Sigmoid colon (tissue), 7 donors: ENCODE measurements around the gene HABP2. TPM values are rescaled to one million over a fixed set of nuclear protein-coding genes. Genes with fewer than 3 reads are reported as not detected.

ENCODE experiments used
- DNase-seq: peaks from one replicate; pipeline ENCODE4 v3.0.0-alpha.2; 2019
- H3K27ac ChIP-seq, 4 donors: fragments of 200-600 bp; sonication (generic); one replicate each; pipeline ENCODE4 v1.5.1; 2016 to 2019; ENCODE audit warnings: mild to moderate bottlenecking in 1 of 4
- H3K27me3 ChIP-seq, 3 donors: fragments of 200-600 bp; sonication (generic); one replicate each; pipeline ENCODE4 v1.5.1; 2019; ENCODE audit warnings: mild to moderate bottlenecking in 1 of 3
- H3K36me3 ChIP-seq, 4 donors: fragments of 200-600 bp; sonication (generic); one replicate each; pipeline ENCODE4 v1.5.1; 2016 to 2019
- H3K4me1 ChIP-seq, 4 donors: fragments of 200-600 bp; sonication (generic); one replicate each; pipeline ENCODE4 v1.5.1; 2017 to 2019
- H3K4me3 ChIP-seq, 4 donors: fragments of 200-600 bp; sonication (generic); one replicate each; pipeline ENCODE4 v1.5.1; 2017 to 2019; ENCODE audit warnings: mild to moderate bottlenecking in 2 of 4, moderate library complexity in 1 of 4
- H3K9me3 ChIP-seq, 4 donors: fragments of 200-600 bp in 3 of 4; sonication (generic) in 3 of 4; one replicate each; pipeline versions ENCODE4 v1.5.1 to v1.6.1; 2013 to 2019
- EP300 ChIP-seq, 4 donors: sonication (generic); formaldehyde crosslinking; IDR thresholded peaks; one replicate each; pipeline ENCODE4 v1.6.1; 2017; ENCODE audit warnings: antibody characterized with exemption in 4 of 4
- POLR2A ChIP-seq, 2 donors: fragments of 450-650 bp; IDR thresholded peaks; one replicate each; pipeline ENCODE4 v1.6.1; 2016; ENCODE audit warnings: antibody characterized with exemption in 2 of 2, mild to moderate bottlenecking in 2 of 2, moderate library complexity in 2 of 2
- POLR2AphosphoS5 ChIP-seq, 4 donors: sonication (generic); formaldehyde crosslinking; IDR thresholded peaks; one replicate each; pipeline ENCODE4 v1.6.1; 2017; ENCODE audit warnings: antibody characterized with exemption in 4 of 4
- WGBS, 2 donors: extraction: QIAGEN DNeasy Blood & Tissue Kit; methylation state at CpG; one replicate each; pipeline ENCODE4 v1.1.7; 2013; 5-methylcytosine and 5-hydroxymethylcytosine counted together
- intact Hi-C: fragments of 100-400 bp; cut with DNase I; formaldehyde crosslinking; loops from one replicate; pipeline ENCODE4 v1.15.1; 2023
- polyA plus RNA-seq, 3 donors: library from polyadenylated mRNA; stranded (reverse); fragments of 200-250 nt; gene quantifications; one replicate each; pipeline ENCODE4 v1.2.3, GENCODE V29; 2013
- total RNA-seq, 4 donors: library from RNA; depleted of rRNA; stranded (reverse); fragments of >200 nt; gene quantifications; one replicate each; pipeline ENCODE4 v1.1.0, GENCODE V29; 2016
- TF ChIP-seq, protein P1 (sequence below), 4 experiments: fragments of 450-650 bp in 3 of 4; fragments of 200-600 bp in 1 of 4; IDR thresholded peaks; one replicate each; pipeline ENCODE4 v1.5.1; 2016 to 2019; ENCODE audit warnings: antibody characterized with exemption in 4 of 4, mild to moderate bottlenecking in 3 of 4, moderate library complexity in 2 of 4
- donor health status: healthy with polysubstance abuse.
- donor health status: Bipolar disorder and iron deficiency.
- donor health status: healthy.

HABP2 gene
- total and polyA plus RNA-seq, 7 donors = not detected

DNA sequence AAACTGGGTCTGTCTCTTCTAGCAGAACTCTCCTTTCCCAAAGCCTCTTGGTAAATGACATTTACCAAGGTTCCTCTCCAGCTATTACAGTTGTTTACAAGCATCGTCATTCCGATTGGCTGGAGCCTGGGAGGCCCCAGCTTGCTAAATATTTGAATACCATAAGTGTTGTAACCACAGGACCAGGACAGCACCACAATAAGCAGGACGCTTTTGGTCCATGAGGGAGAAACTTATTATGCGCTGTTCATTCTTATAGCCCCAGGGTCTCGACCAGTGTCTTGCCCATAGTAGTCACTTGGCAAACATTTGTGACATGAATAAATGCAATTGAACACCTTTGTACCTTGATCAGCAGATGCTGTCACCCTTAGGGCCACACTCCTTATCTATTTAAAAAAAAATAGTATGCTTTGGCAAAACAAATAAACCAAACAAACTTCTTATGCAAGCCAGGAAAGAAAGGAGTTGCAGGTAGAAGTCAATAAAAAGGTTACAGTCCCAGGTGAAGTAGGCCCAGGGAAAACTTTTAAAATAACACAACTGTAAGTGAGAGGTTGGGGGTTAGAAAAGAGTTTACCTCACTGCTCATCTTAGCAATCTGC lies 78.2 kb downstream of the HABP2 start:
- 35 to 74% methylated on average over 5 of the region's 5 CpGs for WGBS, 2 donors
- no peak for DNase-seq
- H3K9me3 ChIP-seq = no peaks in the 10 kb centered on the region

DNA sequence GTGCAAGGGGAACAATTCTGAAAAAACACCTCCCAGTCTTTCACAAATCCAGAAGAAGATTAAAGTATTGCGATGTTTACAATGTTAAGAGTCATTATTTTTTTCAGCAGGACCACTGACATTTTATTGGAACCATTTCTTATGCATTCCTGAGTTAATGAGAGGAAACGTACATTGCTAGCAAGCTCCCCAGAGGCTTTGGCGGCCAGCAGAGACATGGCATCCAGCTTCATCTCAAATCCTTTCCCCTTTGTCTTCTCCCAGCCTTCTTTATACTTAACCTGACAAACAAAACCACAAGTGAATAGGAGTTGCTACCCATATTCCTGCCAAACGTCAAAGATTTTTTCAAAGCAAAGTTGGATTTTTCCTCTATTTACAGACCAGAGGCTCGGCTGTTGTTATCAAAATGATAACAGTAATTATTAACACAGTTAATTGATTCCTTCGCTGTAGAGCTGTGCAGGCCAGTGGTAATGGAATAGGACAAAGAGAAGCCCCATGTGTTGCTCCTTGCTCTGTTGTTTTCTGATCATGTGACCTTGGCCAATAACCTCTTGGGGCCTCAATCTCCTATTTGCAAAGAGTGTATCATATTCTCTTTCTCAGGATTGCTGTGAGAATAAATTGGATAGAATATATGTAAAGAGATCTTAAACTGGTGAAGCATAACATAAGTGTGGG lies 79.0 kb downstream of the HABP2 start:
- Histone ChIP-seq H3K4me1 (peaks cover 0 to 13% (median 0%) of the 10 kb centered on the region in 4 donors), H3K27me3 (no peaks in the 10 kb centered on the region), H3K27ac (no peak overlapping the region), H3K4me3 (no peak overlapping the region), H3K9me3 (no peaks in the 10 kb centered on the region), H3K36me3 (no peaks in the 10 kb centered on the region)
- no peak for DNase-seq
- WGBS, 2 donors = 71% methylated on average over 6 of the region's 6 CpGs
- TF ChIP-seq POLR2A (IDR thresholded peaks at IDR 0.05) (no peak), EP300 (IDR thresholded peaks at IDR 0.05) (no peak), POLR2AphosphoS5 (IDR thresholded peaks at IDR 0.05) (no peak)
- TF ChIP-seq, protein P1, sequence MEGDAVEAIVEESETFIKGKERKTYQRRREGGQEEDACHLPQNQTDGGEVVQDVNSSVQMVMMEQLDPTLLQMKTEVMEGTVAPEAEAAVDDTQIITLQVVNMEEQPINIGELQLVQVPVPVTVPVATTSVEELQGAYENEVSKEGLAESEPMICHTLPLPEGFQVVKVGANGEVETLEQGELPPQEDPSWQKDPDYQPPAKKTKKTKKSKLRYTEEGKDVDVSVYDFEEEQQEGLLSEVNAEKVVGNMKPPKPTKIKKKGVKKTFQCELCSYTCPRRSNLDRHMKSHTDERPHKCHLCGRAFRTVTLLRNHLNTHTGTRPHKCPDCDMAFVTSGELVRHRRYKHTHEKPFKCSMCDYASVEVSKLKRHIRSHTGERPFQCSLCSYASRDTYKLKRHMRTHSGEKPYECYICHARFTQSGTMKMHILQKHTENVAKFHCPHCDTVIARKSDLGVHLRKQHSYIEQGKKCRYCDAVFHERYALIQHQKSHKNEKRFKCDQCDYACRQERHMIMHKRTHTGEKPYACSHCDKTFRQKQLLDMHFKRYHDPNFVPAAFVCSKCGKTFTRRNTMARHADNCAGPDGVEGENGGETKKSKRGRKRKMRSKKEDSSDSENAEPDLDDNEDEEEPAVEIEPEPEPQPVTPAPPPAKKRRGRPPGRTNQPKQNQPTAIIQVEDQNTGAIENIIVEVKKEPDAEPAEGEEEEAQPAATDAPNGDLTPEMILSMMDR (IDR thresholded peaks at IDR 0.05) = no peak
- intact Hi-C loops = no loop called here

More for the DNA sequence above, 78.2 kb downstream of the HABP2 start:
- TF ChIP-seq EP300 (IDR thresholded peaks at IDR 0.05) (no peak), POLR2A (IDR thresholded peaks at IDR 0.05) (no peak)
- Histone ChIP-seq H3K4me1 (peaks cover 0 to 13% (median 0%) of the 10 kb centered on the region in 4 donors), H3K36me3 (no peaks in the 10 kb centered on the region), H3K27ac (no peak overlapping the region), H3K4me3 (no peak overlapping the region), H3K27me3 (no peaks in the 10 kb centered on the region)
- intact Hi-C loops = no loop called here

Other genes starting within 250 kb of the HABP2 start
- gene NRAP, start 111.0 kb downstream of the HABP2 start, total RNA-seq = not detected
- 1 to 10 TPM in 1 of 3 donors, under 1 TPM in 2; 0.41 to 1.2 (median 0.46) TPM for gene NRAP, start 111.0 kb downstream of the HABP2 start, polyA plus RNA-seq
- gene CASP7, start 126.9 kb downstream of the HABP2 start, total RNA-seq = 10 to 100 TPM; 11.4 to 17.8 (median 14.5) TPM
- gene CASP7, start 126.9 kb downstream of the HABP2 start, polyA plus RNA-seq = 100 to 1,000 TPM in 2 of 3 donors, 10 to 100 TPM in 1; 86.0 to 338 (median 178) TPM
- gene PLEKHS1, start 198.6 kb downstream of the HABP2 start, total RNA-seq = not detected
- gene PLEKHS1, start 198.6 kb downstream of the HABP2 start, polyA plus RNA-seq = 10 to 100 TPM in 1 of 3 donors, 1 to 10 TPM in 2; 1.4 to 11.0 (median 3.6) TPM